PC-3 (cell line): ENCODE measurements around the gene RAB22A. TPM values are rescaled to one million over a fixed set of nuclear protein-coding genes. Genes with fewer than 3 reads are reported as not detected.

Experiments
- ATAC-seq: fragments of 200-7000 bp; cut with Tn5 transposase; 2 replicates; pipeline ENCODE4 v1.9.1; 2020; ENCODE audit warnings: mild to moderate bottlenecking, moderate library complexity
- BruUV-seq: library from RNA; stranded (reverse); fragments of 400-500 nt; replicated peaks from 2 replicates; lab custom pipeline; 2021; lab: Mats Ljungman, UMichigan
- CTCF ChIA-PET: fragments of 300-600 bp; sonication (Branson Sonifier 250); formaldehyde crosslinking; loops from one replicate; lab custom pipeline; 2022; ENCODE audit warnings: antibody characterized with exemption; lab: Charles Lee
- POLR2A ChIA-PET: fragments of 300-600 bp; sonication (Branson Sonifier 250); formaldehyde crosslinking; loops from one replicate; lab custom pipeline; 2022; ENCODE audit warnings: antibody characterized with exemption; ENCODE audit not compliant: unreplicated experiment; lab: Charles Lee
- DNase-seq: peaks from one replicate; pipeline ENCODE4 v3.0.0-alpha.2; 2015
- H2AFZ ChIP-seq: fragments of 300-600 bp; sonication (generic); 2 replicates; pipeline ENCODE4 v1.6.0; 2016; ENCODE audit warnings: antibody characterized with exemption, low read length
- H3F3A ChIP-seq: fragments of 300-600 bp; sonication (generic); one replicate; pipeline ENCODE4 v1.6.0; 2017; ENCODE audit warnings: antibody characterized with exemption, low read length, control low read depth, mild to moderate bottlenecking; ENCODE audit not compliant: unreplicated experiment
- H3K27ac ChIP-seq: fragments of 300-600 bp; sonication (generic); 2 replicates; pipeline ENCODE4 v1.5.1; 2016; ENCODE audit warnings: mild to moderate bottlenecking, low read length
- H3K27me3 ChIP-seq: fragments of 300-600 bp; sonication (generic); 2 replicates; pipeline ENCODE4 v1.6.1; 2016; ENCODE audit warnings: low read length, mixed read lengths
- H3K36me3 ChIP-seq: fragments of 300-600 bp; sonication (generic); 2 replicates; pipeline ENCODE4 v1.6.1; 2016; ENCODE audit warnings: low read depth, mixed run types, low read length, mixed read lengths
- H3K4me1 ChIP-seq: fragments of 300-600 bp; sonication (generic); 2 replicates; pipeline ENCODE4 v1.5.1; 2016; ENCODE audit warnings: low read length; ENCODE audit not compliant: insufficient read depth
- H3K4me2 ChIP-seq: fragments of 300-600 bp; sonication (generic); 2 replicates; pipeline ENCODE4 v1.6.0; 2016; ENCODE audit warnings: low read length
- H3K4me3 ChIP-seq: fragments of 300-600 bp; sonication (generic); 2 replicates; pipeline ENCODE4 v1.5.1; 2016; ENCODE audit warnings: mild to moderate bottlenecking, low read length, mixed read lengths
- H3K79me2 ChIP-seq: fragments of 300-600 bp; sonication (generic); 2 replicates; pipeline ENCODE4 v1.6.1; 2017; ENCODE audit warnings: low read length, mixed read lengths
- H3K9ac ChIP-seq: fragments of 300-600 bp; sonication (generic); 2 replicates; pipeline ENCODE4 v1.6.0; 2016; ENCODE audit warnings: mild to moderate bottlenecking, low read length
- H3K9me2 ChIP-seq: fragments of 300-600 bp; sonication (generic); replicated peaks from 2 replicates; pipeline ENCODE4 v1.6.1; 2016; ENCODE audit warnings: mixed run types, low read length, mixed read lengths
- H3K9me3 ChIP-seq: fragments of 300-600 bp; sonication (generic); 2 replicates; pipeline ENCODE4 v1.6.1; 2016; ENCODE audit warnings: low read length, mixed read lengths
- H4K20me1 ChIP-seq: fragments of 300-600 bp; sonication (generic); 2 replicates; pipeline ENCODE4 v1.6.1; 2016; ENCODE audit warnings: low read length, mixed read lengths
- EZH2 ChIP-seq: fragments of 300-600 bp; sonication (generic); IDR thresholded peaks from one replicate; pipeline ENCODE4 v1.6.1; 2017; ENCODE audit warnings: antibody characterized with exemption, mild to moderate bottlenecking, low read length; ENCODE audit not compliant: unreplicated experiment
- EZH2phosphoT487 ChIP-seq: fragments of 300-600 bp; sonication (generic); IDR thresholded peaks from 2 replicates; pipeline ENCODE4 v1.6.1; 2018; ENCODE audit warnings: mild to moderate bottlenecking, antibody characterized with exemption, low read length, borderline replicate concordance
- intact Hi-C: fragments of 100-400 bp; cut with micrococcal nuclease; formaldehyde crosslinking; loops from 2 replicates; pipeline ENCODE4 v1.9.0; 2023
- total RNA-seq: library from RNA; depleted of rRNA; stranded (reverse); fragments of >200 nt; gene quantifications from 2 replicates; pipeline ENCODE4 v1.2.3, GENCODE V29; 2014
- TF ChIP-seq, protein P1 (sequence below): fragments of 300-600 bp; sonication (generic); conservative IDR thresholded peaks from 2 replicates; pipeline ENCODE4 v1.5.1; 2017; ENCODE audit warnings: antibody characterized with exemption, low read depth, mild to moderate bottlenecking, low read length

Gene RAB22A
- total RNA-seq, 1 experiment from 2014 or later, result 47.4 TPM

DNA sequence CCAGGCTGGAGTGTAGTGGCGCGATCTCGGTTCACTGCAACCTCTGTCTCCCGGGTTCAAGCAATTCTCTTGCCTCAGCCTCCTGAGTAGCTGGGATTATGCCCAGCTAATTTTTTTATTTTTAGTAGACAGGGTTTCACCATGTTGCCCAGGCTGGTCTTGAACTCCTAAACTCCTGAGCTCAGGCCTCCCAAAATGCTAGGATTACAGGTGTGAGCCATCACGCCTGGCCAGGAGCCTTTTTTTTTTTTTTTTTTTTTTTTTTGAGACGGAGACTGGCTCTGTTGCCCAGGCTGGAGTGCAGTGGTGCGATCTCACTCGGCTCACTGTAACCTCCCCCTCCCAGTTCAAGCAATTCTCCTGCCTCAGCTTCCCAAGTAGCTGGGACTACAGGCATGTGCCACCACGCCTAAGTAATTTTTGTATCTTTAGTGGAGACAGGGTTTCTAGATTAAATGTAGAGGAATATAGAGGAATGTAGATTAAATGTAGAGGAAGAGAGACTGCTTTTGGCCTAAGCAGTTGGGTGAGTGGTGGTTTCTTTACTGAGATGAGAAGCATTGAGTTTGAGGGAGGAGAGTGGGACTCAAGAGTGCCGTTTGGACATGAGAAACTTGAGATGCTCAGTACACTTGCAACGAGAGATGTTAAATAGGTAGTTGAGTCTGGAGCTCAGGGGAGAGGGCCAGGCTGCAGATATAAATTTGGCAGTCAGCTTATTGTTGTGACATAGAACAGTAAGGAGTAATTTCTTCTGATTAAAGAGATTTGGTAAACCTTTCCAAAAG lies 96.2 kb downstream of the RAB22A start:
- CTCF ChIA-PET, result no interaction called here
- Histone ChIP-seq H3K9ac (no peak overlapping the region), H3K27ac (no peak overlapping the region; the same call in 1 of the 2 replicates), H3K4me3 (no peak overlapping the region), H3K4me1 (peaks cover 35% of the 10 kb centered on the region), H4K20me1 (peaks cover 78% of the 10 kb centered on the region), H3K4me2 (no peak overlapping the region), H3K9me2 (no peaks in the 10 kb centered on the region), H2AFZ (no peak overlapping the region), H3K9me3 (no peaks in the 10 kb centered on the region), H3K36me3 (no peaks in the 10 kb centered on the region), H3K27me3 (no peaks in the 10 kb centered on the region), H3F3A (no peaks in the 10 kb centered on the region), H3K79me2 (peaks cover 100% of the 10 kb centered on the region)
- DNase-seq (no peak), ATAC-seq (no peak)
- no peak for TF ChIP-seq EZH2
- TF ChIP-seq, protein P1, sequence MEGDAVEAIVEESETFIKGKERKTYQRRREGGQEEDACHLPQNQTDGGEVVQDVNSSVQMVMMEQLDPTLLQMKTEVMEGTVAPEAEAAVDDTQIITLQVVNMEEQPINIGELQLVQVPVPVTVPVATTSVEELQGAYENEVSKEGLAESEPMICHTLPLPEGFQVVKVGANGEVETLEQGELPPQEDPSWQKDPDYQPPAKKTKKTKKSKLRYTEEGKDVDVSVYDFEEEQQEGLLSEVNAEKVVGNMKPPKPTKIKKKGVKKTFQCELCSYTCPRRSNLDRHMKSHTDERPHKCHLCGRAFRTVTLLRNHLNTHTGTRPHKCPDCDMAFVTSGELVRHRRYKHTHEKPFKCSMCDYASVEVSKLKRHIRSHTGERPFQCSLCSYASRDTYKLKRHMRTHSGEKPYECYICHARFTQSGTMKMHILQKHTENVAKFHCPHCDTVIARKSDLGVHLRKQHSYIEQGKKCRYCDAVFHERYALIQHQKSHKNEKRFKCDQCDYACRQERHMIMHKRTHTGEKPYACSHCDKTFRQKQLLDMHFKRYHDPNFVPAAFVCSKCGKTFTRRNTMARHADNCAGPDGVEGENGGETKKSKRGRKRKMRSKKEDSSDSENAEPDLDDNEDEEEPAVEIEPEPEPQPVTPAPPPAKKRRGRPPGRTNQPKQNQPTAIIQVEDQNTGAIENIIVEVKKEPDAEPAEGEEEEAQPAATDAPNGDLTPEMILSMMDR, result no peak
- no peak for TF ChIP-seq EZH2phosphoT487
- intact Hi-C loops, result loop anchor here (2.0 to 5.0 kb wide), 2 partner anchors 41 to 242 kb away; no protein-coding TSS in a partner anchor
- POLR2A ChIA-PET, result no interaction called here
- BruUV-seq, result no TSS peak

DNA sequence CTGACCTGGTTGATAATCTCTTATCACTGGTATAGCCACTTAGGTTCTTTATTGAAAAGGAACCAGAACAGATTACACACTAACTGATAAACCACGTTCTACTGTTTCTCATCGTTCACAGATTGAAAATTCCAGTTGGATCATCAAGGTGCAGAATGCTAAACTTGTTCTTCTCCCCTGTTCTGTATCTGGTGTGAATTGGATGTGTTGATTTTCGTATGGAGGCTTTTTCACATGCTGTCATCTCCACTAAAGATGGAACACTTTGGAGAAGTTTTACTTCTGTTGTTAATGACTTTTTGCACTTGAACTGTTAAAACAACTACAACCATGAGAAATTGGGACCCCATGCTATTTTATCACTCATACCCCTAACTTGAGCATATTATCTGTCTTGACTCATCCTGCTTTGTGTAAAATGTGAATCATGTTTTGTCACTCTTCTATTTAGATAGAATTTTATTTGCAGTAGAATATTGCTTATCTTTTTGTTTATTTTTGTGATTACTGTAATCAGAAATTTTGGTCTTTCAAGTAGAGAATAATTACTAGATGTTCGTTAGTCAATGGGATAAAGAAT lies 97.0 kb downstream of the RAB22A start:
- H3K4me3 ChIP-seq, result no peak overlapping the region
- TF ChIP-seq EZH2 (no peak), EZH2phosphoT487 (no peak)
- TF ChIP-seq, protein P1, result no peak
- CTCF ChIA-PET, result no interaction called here
- DNase-seq (peak; percentile 43), ATAC-seq (peak; percentile 30)
- peaks cover 73% of the 10 kb centered on the region for H4K20me1 ChIP-seq
- peaks cover 100% of the 10 kb centered on the region for H3K79me2 ChIP-seq
- H3K9me2 ChIP-seq, result no peaks in the 10 kb centered on the region
- POLR2A ChIA-PET, result no interaction called here
- intact Hi-C loops, result loop anchor here (2.0 to 5.0 kb wide), 2 partner anchors 40 to 241 kb away; no protein-coding TSS in a partner anchor
- H3K4me1 ChIP-seq, result peaks cover 35% of the 10 kb centered on the region
- H3K4me2 ChIP-seq, result peak overlapping the region; percentile 15
- no TSS peak for BruUV-seq
- H3K27me3 ChIP-seq, result no peaks in the 10 kb centered on the region
- H3K27ac ChIP-seq, result peak overlapping the region; percentile 7; the same call in 1 of the 2 replicates
- H3K36me3 ChIP-seq, result no peaks in the 10 kb centered on the region
- H3K9ac ChIP-seq, result no peak overlapping the region
- H2AFZ ChIP-seq, result no peak overlapping the region
- H3K9me3 ChIP-seq, result no peaks in the 10 kb centered on the region
- H3F3A ChIP-seq, result no peaks in the 10 kb centered on the region
